Measurements from ENCODE around the gene TNS4.
"Not testable (repeated sequence)": the region's sequence is repeated elsewhere in the genome, so short reads cannot be mapped to it uniquely, and the experiment has no call there.

TNS4 gene, protein sequence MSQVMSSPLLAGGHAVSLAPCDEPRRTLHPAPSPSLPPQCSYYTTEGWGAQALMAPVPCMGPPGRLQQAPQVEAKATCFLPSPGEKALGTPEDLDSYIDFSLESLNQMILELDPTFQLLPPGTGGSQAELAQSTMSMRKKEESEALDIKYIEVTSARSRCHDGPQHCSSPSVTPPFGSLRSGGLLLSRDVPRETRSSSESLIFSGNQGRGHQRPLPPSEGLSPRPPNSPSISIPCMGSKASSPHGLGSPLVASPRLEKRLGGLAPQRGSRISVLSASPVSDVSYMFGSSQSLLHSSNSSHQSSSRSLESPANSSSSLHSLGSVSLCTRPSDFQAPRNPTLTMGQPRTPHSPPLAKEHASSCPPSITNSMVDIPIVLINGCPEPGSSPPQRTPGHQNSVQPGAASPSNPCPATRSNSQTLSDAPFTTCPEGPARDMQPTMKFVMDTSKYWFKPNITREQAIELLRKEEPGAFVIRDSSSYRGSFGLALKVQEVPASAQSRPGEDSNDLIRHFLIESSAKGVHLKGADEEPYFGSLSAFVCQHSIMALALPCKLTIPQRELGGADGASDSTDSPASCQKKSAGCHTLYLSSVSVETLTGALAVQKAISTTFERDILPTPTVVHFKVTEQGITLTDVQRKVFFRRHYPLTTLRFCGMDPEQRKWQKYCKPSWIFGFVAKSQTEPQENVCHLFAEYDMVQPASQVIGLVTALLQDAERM

GRCh38 chr17:40501499-40501911, at the start of gene TNS4:
TNS4 (minus strand) TSS chr17:40501623; CDS start chr17:40496425, 5,198 bp downstream.
- TF ChIP-seq, protein P1, sequence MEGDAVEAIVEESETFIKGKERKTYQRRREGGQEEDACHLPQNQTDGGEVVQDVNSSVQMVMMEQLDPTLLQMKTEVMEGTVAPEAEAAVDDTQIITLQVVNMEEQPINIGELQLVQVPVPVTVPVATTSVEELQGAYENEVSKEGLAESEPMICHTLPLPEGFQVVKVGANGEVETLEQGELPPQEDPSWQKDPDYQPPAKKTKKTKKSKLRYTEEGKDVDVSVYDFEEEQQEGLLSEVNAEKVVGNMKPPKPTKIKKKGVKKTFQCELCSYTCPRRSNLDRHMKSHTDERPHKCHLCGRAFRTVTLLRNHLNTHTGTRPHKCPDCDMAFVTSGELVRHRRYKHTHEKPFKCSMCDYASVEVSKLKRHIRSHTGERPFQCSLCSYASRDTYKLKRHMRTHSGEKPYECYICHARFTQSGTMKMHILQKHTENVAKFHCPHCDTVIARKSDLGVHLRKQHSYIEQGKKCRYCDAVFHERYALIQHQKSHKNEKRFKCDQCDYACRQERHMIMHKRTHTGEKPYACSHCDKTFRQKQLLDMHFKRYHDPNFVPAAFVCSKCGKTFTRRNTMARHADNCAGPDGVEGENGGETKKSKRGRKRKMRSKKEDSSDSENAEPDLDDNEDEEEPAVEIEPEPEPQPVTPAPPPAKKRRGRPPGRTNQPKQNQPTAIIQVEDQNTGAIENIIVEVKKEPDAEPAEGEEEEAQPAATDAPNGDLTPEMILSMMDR (conservative IDR thresholded peaks at IDR 0.05) = no peak
- no peak for TF ChIP-seq ZFX (IDR thresholded peaks at IDR 0.05)
- peak within 1 kb of the TSS; percentile 72 for H3K27ac ChIP-seq

DNA sequence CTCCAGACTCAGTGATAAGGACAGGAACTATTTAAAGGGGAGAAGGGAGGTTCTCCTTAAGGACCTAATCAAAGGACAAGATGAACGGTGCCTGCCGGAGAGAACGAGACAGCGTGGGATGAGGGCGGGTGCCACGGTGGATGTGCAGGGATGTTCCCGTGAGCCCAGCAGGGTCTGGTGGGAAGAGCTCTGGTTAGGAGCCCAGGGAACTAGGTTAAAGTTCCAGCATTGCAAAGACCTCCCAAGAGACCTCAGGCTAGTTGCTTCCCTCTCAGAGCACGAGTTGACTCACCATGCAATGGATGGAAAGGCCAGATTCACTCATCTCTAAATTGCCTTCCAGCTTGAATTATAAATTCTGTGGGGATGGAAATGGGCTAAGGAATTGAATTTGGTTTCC, 49.2 kb upstream of the TNS4 start:
- no peak overlapping the region for H3K27ac ChIP-seq
- TF ChIP-seq ZFX (IDR thresholded peaks at IDR 0.05) = no peak
- TF ChIP-seq, protein P1 (conservative IDR thresholded peaks at IDR 0.05) = no peak

DNA sequence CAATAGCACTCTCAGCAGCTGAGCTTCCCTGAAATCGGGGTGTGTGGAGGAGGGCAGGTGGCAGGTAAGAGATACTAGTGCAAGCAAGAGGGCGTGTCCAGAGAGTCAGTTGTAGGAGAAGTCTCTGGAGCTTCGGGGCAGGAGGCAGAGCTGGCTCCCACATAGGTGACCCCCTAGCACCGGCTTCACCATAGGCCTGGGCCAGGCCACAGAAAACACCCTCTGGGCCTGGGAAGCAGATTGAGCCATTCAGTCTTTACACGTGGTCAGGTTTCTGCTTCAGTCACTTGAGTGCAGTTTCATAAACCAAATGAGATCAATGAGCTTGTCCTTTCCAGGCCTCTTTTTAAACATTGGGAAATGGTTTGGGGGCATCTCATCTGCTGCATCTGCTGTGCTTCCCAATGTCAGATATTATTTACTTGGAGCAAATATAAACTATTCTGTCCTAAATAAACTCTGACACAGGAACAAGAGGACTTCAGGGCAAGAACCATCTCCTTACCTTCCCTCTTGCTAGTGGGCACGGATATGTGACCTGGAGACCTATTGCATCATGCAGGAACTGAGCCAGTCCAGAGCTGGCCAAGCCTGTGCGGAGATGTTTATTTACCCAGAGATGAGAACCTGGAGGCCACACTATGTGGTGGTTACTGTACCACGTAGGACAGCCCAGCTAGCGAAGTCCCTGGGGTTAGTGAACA, 47.7 kb upstream of the TNS4 start:
- TF ChIP-seq, protein P1 (conservative IDR thresholded peaks at IDR 0.05) = no peak
- no peak for TF ChIP-seq ZFX (IDR thresholded peaks at IDR 0.05)
- peak overlapping the region; percentile 75 for H3K27ac ChIP-seq

GRCh38 chr17:40548491-40548981, 47.1 kb upstream of the TNS4 start:
- peak overlapping the region; percentile 75 for H3K27ac ChIP-seq
- TF ChIP-seq, protein P1 (conservative IDR thresholded peaks at IDR 0.05) = no peak
- TF ChIP-seq ZFX (IDR thresholded peaks at IDR 0.05) = no peak

GRCh38 chr17:40547785-40548478, 46.5 kb upstream of the TNS4 start:
- TF ChIP-seq, protein P1 (conservative IDR thresholded peaks at IDR 0.05) = no peak
- no peak for TF ChIP-seq ZFX (IDR thresholded peaks at IDR 0.05)
- H3K27ac ChIP-seq = peak overlapping the region; percentile 75

DNA sequence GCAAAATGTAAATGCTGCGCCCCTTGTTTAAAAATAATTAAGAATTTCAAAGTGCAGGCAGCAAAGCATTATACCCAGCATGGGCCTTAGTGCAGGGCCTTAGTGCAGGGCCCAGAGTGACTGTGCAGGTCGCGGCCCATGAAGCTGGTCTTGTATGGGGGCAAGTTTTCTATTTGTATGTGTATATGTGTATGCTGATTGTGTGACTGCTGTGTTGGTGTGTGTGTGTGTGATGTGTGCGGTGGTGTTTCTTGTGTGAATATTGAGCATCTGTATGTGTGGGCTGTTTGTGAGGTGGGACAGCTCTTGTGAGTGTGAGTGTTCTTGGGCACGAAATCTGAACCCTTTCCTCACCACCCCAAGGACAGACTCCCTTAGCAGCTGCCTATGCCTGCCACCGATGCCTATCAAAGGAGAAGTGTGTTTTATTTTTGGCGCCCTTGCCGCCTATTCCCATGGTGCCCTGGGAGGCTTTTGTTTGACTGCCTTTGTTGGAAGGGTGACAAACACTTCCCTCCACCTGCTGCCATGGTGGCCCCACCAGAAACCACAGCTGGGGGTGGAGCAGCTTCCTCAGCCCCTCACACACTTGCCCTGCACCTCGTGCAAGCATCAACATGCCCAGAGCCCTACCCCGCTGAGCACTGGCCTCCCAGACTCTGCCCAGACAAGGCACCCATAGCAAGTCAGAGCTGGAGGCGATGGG, 45.8 kb upstream of the TNS4 start:
- H3K27ac ChIP-seq = peak overlapping the region; percentile 15; the same call in 1 of the 2 replicates
- TF ChIP-seq, protein P1 (conservative IDR thresholded peaks at IDR 0.05) = no peak
- no peak for TF ChIP-seq ZFX (IDR thresholded peaks at IDR 0.05)

GRCh38 chr17:40546497-40546896, 45.1 kb upstream of the TNS4 start:
- not testable (repeated sequence) for H3K27ac ChIP-seq
